Upper lobe of left lung (tissue), 6 donors: ENCODE data around the gene TECRL. TPM values are rescaled to one million over a fixed set of nuclear protein-coding genes. Genes with fewer than 3 reads are reported as not detected.

Source experiments
- ATAC-seq, 2 donors: fragments of 200-7000 bp; cut with Tn5 transposase; one replicate each; pipeline ENCODE4 v1.9.1; 2022; ENCODE audit warnings: mild to moderate bottlenecking in 2 of 2, moderate library complexity in 2 of 2; ENCODE audit not compliant: low FRiP score in 2 of 2
- DNase-seq, 2 donors: peaks; one replicate each; pipeline ENCODE4 v3.0.0-alpha.2; 2019 to 2020
- H3K27ac ChIP-seq, 4 donors: fragments of 200-600 bp; sonication (generic); one replicate each; pipeline ENCODE4 v1.5.1; 2016 to 2019
- H3K27me3 ChIP-seq, 4 donors: fragments of 200-600 bp; sonication (generic); one replicate each; pipeline ENCODE4 v1.5.1; 2017 to 2019
- H3K36me3 ChIP-seq, 4 donors: fragments of 200-600 bp; sonication (generic); one replicate each; pipeline ENCODE4 v1.5.1; 2016 to 2019
- H3K4me1 ChIP-seq, 4 donors: fragments of 200-600 bp; sonication (generic); one replicate each; pipeline ENCODE4 v1.5.1; 2018 to 2019
- H3K4me3 ChIP-seq, 4 donors: fragments of 200-600 bp; sonication (generic); one replicate each; pipeline ENCODE4 v1.5.1; 2017 to 2019; ENCODE audit warnings: mild to moderate bottlenecking in 2 of 4, moderate library complexity in 1 of 4
- H3K9me3 ChIP-seq, 4 donors: fragments of 200-600 bp; sonication (generic); one replicate each; pipeline ENCODE4 v1.5.1; 2018 to 2019
- EP300 ChIP-seq, 4 donors: sonication (generic); formaldehyde crosslinking; IDR thresholded peaks; one replicate each; pipeline ENCODE4 v1.5.1; 2017; ENCODE audit warnings: antibody characterized with exemption in 4 of 4, control low read depth in 2 of 4
- POLR2A ChIP-seq, 4 donors: fragments of 450-650 bp; IDR thresholded peaks; one replicate each; pipeline ENCODE4 v1.5.1; 2016 to 2017; ENCODE audit warnings: antibody characterized with exemption in 4 of 4, mild to moderate bottlenecking in 2 of 4
- POLR2AphosphoS5 ChIP-seq, 2 donors: sonication (generic); formaldehyde crosslinking; IDR thresholded peaks; one replicate each; pipeline ENCODE4 v1.5.1; 2017; ENCODE audit warnings: antibody characterized with exemption in 2 of 2
- WGBS, 2 donors: methylation state at CpG; one replicate each; pipeline ENCODE4 v1.1.5; 2017 to 2018; 5-methylcytosine and 5-hydroxymethylcytosine counted together
- total RNA-seq, 6 donors: library from RNA; depleted of rRNA in 4 of 6; stranded (reverse); fragments of >200 nt in 4 of 6; gene quantifications; one replicate each; pipeline versions ENCODE4 v1.1.0 to v1.2.1, GENCODE V29; 2016 to 2021
- TF ChIP-seq, protein P1 (sequence below), 6 experiments: fragments of 450-650 bp in 4 of 6; fragments of 200-600 bp in 2 of 6; sonication (generic) in 2 of 6; IDR thresholded peaks; one replicate each; pipeline ENCODE4 v1.5.1; 2016 to 2019; ENCODE audit warnings: antibody characterized with exemption in 6 of 6
- donor health status: DM: no; HTN: no; CAD: no; lungs with moderate emphysema.
- donor health status: DM: no; HTN: yes; CAD: no; lungs with severe emphysema.

TECRL gene
- total RNA-seq, 6 donors from 2014 or later, result not detected

DNA sequence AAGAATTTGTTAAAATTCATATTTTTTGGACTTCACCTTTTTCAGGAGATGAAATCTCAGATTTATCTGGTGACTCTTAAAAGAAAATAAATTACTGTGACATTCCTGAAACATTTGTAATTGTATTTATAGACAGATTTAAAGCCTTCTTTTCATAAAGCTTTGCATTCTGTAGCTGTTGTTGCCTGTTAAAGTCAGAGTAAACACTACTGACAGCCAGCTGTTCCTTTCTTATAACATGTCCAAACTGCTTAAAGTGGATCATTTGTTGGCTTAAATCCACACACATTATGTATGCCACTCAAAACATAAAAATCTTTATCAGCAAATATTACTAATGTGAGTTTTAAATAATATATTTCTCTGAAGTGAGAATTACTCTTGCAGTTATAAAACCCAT lies 157.5 kb downstream of the TECRL start:
- ATAC-seq (no peak), DNase-seq (no peak)
- no peaks in the 10 kb centered on the region for H3K36me3 ChIP-seq
- no peaks in the 10 kb centered on the region for H3K27me3 ChIP-seq
- TF ChIP-seq EP300 (IDR thresholded peaks at IDR 0.05) (no peak), POLR2AphosphoS5 (IDR thresholded peaks at IDR 0.05) (no peak), POLR2A (IDR thresholded peaks at IDR 0.05) (no peak)
- TF ChIP-seq, protein P1, sequence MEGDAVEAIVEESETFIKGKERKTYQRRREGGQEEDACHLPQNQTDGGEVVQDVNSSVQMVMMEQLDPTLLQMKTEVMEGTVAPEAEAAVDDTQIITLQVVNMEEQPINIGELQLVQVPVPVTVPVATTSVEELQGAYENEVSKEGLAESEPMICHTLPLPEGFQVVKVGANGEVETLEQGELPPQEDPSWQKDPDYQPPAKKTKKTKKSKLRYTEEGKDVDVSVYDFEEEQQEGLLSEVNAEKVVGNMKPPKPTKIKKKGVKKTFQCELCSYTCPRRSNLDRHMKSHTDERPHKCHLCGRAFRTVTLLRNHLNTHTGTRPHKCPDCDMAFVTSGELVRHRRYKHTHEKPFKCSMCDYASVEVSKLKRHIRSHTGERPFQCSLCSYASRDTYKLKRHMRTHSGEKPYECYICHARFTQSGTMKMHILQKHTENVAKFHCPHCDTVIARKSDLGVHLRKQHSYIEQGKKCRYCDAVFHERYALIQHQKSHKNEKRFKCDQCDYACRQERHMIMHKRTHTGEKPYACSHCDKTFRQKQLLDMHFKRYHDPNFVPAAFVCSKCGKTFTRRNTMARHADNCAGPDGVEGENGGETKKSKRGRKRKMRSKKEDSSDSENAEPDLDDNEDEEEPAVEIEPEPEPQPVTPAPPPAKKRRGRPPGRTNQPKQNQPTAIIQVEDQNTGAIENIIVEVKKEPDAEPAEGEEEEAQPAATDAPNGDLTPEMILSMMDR (IDR thresholded peaks at IDR 0.05), result no peak
- no peak overlapping the region for H3K4me3 ChIP-seq
- H3K9me3 ChIP-seq, result no peaks in the 10 kb centered on the region
- H3K27ac ChIP-seq, result no peak overlapping the region
- no peaks in the 10 kb centered on the region for H3K4me1 ChIP-seq

DNA sequence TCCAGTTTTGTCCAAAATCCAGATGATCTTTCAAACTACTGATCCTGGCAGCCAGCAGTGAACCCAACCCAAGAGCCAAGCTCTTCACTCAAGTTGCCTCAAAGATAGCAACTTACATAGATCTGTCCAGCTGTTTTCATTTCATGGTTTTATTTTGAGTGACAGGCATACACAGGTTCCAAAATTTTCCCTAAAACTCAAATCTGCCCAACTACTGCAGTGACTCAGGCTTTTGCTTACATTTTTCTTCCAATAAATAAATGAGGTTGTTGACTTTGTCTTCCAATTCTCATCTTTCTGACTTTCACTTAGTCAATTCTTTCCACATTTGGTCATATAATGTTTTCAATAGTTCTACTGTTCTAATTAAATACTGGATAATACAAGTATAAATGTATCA lies 158.8 kb downstream of the TECRL start:
- no peaks in the 10 kb centered on the region for H3K36me3 ChIP-seq
- no peaks in the 10 kb centered on the region for H3K9me3 ChIP-seq
- no peak for DNase-seq
- H3K4me1 ChIP-seq, result no peaks in the 10 kb centered on the region
- no peak for ATAC-seq
- no peaks in the 10 kb centered on the region for H3K27me3 ChIP-seq
- no peak overlapping the region for H3K27ac ChIP-seq
- TF ChIP-seq POLR2A (IDR thresholded peaks at IDR 0.05) (no peak), EP300 (IDR thresholded peaks at IDR 0.05) (no peak), POLR2AphosphoS5 (IDR thresholded peaks at IDR 0.05) (no peak)
- TF ChIP-seq, protein P1 (IDR thresholded peaks at IDR 0.05), result no peak
- H3K4me3 ChIP-seq, result no peak overlapping the region

DNA sequence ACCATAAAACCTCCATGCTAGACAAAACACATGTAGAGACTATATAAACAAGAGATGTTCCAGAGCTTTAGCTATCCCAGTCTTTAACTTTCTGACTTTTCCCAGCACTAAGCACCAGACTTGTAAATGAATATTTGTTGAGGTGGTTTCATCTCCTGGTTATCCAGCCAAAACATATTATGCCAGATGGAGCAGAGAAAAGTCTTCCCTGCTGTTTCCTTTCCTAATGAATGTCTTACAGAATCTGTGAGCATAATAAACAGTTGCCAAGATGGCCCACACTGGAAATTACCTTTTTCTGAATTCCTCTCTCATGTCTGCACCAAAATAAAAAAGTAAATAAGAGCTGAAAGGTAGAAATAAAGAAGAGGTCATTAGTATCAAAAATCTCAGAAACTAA lies 159.2 kb downstream of the TECRL start:
- TF ChIP-seq, protein P1 (IDR thresholded peaks at IDR 0.05), result no peak
- TF ChIP-seq POLR2A (IDR thresholded peaks at IDR 0.05) (no peak), POLR2AphosphoS5 (IDR thresholded peaks at IDR 0.05) (no peak), EP300 (IDR thresholded peaks at IDR 0.05) (no peak)
- no peak for ATAC-seq
- no peaks in the 10 kb centered on the region for H3K9me3 ChIP-seq
- H3K27me3 ChIP-seq, result no peaks in the 10 kb centered on the region
- no peak overlapping the region for H3K27ac ChIP-seq
- H3K4me3 ChIP-seq, result no peak overlapping the region
- H3K36me3 ChIP-seq, result no peaks in the 10 kb centered on the region
- no peak for DNase-seq
- no peaks in the 10 kb centered on the region for H3K4me1 ChIP-seq

DNA sequence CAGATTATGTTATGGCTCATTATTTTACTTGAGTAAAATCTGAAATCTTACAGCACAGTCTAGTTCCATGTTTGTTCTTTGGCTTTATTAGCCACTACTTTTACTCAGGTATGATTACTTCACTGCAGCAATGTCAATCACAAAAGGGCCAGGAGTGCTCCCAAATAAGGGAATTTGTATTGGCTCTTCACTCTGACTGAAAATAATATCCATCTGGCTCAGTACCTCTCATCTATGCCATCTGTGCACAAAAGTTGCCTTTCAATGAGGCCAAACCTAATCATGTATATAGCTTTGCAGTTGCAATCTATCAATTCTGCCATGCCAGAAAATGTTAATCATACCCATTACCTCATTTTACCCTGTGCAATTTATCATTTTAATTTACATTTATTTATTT lies 161.1 kb downstream of the TECRL start:
- DNase-seq, result no peak
- no peaks in the 10 kb centered on the region for H3K36me3 ChIP-seq
- no peaks in the 10 kb centered on the region for H3K4me1 ChIP-seq
- no peaks in the 10 kb centered on the region for H3K9me3 ChIP-seq
- H3K4me3 ChIP-seq, result no peak overlapping the region
- TF ChIP-seq EP300 (IDR thresholded peaks at IDR 0.05), result no peak
- TF ChIP-seq POLR2AphosphoS5 (IDR thresholded peaks at IDR 0.05), result no peak
- TF ChIP-seq POLR2A (IDR thresholded peaks at IDR 0.05), result no peak
- TF ChIP-seq, protein P1 (IDR thresholded peaks at IDR 0.05), result no peak
- ATAC-seq, result no peak
- H3K27me3 ChIP-seq, result no peaks in the 10 kb centered on the region
- H3K27ac ChIP-seq, result no peak overlapping the region

DNA sequence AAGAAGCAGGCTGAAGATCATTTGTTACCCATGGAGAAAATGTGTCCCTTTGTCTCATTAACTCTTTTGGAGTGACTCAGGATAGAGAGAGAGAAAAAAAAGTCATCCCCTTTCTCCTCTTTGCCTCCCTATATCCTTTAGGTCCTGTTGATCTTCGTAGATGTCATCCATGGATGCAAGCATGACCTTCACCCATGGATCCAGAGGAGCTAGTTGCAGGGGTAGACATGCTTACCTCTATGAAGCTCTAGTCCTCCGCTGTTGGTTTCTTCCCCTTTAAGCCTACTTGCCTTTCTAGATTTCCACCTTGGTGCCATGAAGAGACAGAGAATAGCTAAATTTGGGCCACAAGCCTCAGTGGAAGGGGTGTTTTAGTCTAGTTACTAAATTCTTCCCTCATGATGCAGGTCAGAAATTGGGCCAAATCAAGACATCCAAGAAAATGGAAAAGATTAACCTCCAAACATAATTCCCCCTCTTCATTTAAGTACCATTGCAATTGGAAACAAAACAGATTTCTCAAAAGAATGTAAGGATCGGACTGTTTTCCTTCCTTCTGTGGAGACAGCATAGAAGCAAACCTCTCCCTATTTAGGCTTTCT lies 178.4 kb downstream of the TECRL start:
- 80 to 83% methylated on average over 3 of the region's 3 CpGs for WGBS, 2 donors
- H3K36me3 ChIP-seq, result no peaks in the 10 kb centered on the region
- ATAC-seq (no peak), DNase-seq (no peak)
- H3K4me3 ChIP-seq, result no peak overlapping the region
- H3K9me3 ChIP-seq, result peaks cover 19 to 43% (median 33%) of the 10 kb centered on the region in 4 donors
- no peaks in the 10 kb centered on the region for H3K4me1 ChIP-seq
- H3K27ac ChIP-seq, result no peak overlapping the region
- H3K27me3 ChIP-seq, result no peaks in the 10 kb centered on the region
- TF ChIP-seq POLR2A (IDR thresholded peaks at IDR 0.05) (no peak), POLR2AphosphoS5 (IDR thresholded peaks at IDR 0.05) (no peak), EP300 (IDR thresholded peaks at IDR 0.05) (no peak)
- TF ChIP-seq, protein P1 (IDR thresholded peaks at IDR 0.05), result no peak
